ENCODE measurements around the gene PPP2R2C.
A peak's percentile ranks its signal among the peaks of the same experiment; 100 is the strongest.

PPP2R2C gene

DNA sequence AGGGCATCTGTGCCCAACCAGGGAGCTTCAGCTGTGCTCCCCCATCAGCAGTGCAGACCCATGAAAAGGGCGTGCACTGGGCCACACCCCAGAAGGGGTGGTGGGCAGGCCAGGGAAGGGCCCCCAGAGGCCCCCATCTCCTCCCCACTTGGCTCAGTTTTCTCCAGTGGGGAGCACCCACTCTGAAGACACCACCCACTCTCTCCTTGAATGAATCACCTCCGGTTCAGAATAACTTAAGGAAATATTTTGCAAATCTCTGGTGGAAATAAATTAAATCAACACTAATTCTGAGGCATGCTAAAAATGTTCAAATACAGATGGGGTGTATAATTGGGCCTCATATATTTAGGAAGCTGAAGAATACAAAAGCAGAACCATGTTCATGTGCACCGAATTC is 41.3 kb upstream of the PPP2R2C start:
- H3K4me3 ChIP-seq: no peak overlapping the region
- no peak overlapping the region for H3K27ac ChIP-seq
- no peak for DNase-seq (ENCODE audit: low spot score)
- TF ChIP-seq, protein P1, sequence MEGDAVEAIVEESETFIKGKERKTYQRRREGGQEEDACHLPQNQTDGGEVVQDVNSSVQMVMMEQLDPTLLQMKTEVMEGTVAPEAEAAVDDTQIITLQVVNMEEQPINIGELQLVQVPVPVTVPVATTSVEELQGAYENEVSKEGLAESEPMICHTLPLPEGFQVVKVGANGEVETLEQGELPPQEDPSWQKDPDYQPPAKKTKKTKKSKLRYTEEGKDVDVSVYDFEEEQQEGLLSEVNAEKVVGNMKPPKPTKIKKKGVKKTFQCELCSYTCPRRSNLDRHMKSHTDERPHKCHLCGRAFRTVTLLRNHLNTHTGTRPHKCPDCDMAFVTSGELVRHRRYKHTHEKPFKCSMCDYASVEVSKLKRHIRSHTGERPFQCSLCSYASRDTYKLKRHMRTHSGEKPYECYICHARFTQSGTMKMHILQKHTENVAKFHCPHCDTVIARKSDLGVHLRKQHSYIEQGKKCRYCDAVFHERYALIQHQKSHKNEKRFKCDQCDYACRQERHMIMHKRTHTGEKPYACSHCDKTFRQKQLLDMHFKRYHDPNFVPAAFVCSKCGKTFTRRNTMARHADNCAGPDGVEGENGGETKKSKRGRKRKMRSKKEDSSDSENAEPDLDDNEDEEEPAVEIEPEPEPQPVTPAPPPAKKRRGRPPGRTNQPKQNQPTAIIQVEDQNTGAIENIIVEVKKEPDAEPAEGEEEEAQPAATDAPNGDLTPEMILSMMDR (IDR thresholded peaks at IDR 0.05): no peak

DNA sequence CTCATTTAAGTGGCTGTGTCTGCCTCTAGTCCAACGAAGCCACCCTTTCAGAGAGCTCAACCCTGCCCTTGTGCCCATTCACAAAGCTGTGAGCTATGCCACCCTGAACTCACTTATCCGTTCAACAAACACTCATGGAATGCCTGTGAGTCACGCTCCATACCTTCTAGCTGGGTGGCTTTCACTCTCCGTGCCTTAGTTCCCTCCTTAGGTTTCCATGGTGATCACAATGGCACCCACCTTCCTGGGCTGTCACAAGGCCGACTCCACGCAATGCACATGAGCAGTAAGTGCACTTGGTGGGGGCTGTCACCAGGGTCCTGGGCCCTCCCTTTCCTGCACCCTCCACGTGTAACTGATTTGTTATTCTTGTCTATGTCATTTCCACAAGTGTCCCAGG is 37.2 kb upstream of the PPP2R2C start:
- peak; percentile 41 for DNase-seq (ENCODE audit: low spot score)
- no peak overlapping the region for H3K4me3 ChIP-seq
- no peak overlapping the region for H3K27ac ChIP-seq
- TF ChIP-seq, protein P1 (IDR thresholded peaks at IDR 0.05): no peak

DNA sequence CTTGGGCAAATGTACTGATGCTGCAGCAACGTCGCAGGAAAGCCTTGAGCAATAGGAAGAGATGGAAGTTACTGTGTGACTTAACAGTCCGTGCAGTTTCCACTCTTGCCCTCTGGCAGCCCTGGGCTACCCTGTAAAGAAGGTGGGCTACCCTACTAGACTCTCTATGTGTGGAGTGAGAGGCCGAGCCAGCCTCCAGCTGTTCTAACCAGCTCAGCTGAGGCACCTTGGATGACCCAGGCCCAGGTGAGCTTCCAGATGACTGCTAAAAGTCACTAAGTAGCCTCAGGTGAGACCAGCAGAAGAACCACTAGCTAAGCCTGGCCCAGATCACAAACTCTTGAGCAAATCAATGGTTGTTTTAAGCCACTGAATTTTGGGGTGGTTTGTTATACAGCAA is 34.9 kb upstream of the PPP2R2C start:
- Histone ChIP-seq H3K4me3 (no peak overlapping the region), H3K27ac (no peak overlapping the region)
- peak; percentile 45 for DNase-seq (ENCODE audit: low spot score)
- TF ChIP-seq, protein P1 (IDR thresholded peaks at IDR 0.05): no peak

DNA sequence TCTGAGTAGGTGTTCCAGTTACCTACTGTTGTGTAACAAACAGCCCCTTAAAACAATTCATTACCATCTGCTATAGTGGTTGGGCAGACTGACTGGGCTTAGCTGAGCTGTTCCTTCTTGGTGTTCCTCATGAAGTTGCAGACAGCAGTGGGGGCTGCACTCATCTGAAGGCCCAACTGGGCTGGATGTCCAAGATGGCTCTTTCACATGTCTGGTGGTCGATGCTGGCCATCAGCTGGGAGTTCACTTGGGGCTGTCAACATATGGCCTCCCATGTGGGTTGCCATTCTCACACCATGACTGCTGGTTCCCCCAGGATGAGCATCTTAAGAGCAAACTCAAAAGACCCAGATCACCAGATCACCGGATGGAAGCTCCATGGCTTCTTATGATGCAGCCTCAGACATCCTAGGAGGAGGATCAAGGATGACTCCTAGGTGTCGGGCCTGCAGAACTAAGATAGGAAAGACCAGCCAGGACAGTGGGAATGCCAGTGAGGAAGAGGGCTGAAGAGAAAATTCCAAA is 34.3 kb upstream of the PPP2R2C start:
- DNase-seq (ENCODE audit: low spot score): peak; percentile 7
- TF ChIP-seq, protein P1 (IDR thresholded peaks at IDR 0.05): no peak
- no peak overlapping the region for H3K27ac ChIP-seq
- no peak overlapping the region for H3K4me3 ChIP-seq

DNA sequence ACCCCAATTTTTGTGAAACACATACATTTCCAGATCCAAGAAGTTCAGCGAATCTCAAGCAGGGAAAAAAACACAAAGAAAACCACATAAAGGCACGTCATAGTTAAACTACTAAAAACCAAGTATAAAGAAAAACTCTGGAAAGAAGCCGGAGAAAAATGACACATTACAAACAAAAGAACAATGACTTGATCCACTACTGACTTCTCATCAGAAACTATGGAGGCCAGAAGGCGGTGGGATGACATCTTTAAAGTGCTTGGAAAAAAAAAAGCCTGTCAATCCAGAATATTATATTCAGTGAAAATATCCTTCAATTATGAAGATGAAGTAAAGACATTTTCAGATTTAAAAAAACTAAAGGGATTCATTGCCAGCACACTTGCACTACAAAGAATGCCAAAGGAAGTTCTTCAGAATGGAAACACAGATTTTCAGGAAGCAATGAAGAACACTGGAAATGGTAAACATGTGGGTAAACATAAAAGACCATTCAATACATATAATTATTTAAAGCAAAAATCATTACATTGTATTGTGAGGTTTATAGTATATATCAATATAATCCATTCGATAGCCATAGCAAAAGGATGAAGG is 32.6 kb upstream of the PPP2R2C start:
- no peak for DNase-seq (ENCODE audit: low spot score)
- no peak overlapping the region for H3K27ac ChIP-seq
- no peak overlapping the region for H3K4me3 ChIP-seq
- TF ChIP-seq, protein P1 (IDR thresholded peaks at IDR 0.05): no peak

DNA sequence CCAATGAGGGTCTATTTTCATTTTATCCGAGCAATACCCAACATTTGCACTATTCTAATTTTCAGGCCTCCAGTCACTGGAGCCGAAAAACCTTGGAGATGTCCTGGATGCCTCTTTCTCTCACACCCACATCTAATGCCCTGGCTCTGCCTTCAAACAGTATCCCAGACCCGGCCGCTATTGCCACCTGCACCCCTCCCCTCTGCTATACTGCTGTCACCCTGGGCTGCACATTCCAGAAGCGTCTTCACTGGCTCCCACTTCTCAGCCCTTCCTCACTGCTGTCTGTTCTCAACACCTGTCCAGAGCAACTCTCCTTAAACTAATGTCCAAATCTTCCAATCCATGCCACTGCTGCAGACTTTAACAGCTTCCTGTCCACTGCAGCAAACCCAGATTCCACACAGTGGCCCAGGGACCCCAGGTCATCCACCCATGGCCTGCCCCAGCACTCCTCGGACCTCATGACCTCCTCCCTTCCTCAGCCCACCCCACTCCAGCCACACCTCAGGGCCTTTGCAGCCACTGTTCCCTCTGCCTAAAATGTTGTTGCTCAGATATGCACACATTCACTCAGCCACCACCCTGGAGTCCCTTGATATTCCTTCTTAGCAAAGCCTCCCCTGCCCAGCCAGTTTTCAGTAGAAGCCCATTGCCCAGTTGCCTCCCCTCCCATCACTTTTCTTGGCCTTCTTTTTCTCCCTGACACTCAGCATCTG is 30.5 kb upstream of the PPP2R2C start:
- H3K27ac ChIP-seq: no peak overlapping the region
- no peak overlapping the region for H3K4me3 ChIP-seq
- peak; percentile 47 for DNase-seq (ENCODE audit: low spot score)
- TF ChIP-seq, protein P1 (IDR thresholded peaks at IDR 0.05): no peak

DNA sequence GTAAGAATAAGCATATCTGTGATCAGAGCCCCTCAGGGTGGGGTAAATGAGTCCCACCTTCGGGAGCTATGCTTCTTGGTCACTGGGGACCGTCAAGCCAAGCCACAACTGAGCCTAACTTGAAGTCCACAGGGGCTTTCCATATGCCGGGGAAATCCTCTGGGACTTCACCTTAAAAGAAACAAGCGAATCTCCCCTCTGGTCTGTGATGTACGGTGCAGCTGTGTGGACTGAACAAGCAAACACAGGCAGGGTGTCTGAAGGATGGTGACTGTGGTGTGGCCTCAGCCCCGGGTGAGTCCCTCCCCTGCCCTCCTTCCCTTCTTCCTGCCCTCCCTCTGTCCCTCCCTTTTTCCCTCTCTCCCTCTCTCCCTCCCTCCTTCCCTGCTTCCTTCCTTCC is 29.7 kb upstream of the PPP2R2C start:
- Histone ChIP-seq H3K4me3 (no peak overlapping the region), H3K27ac (no peak overlapping the region)
- TF ChIP-seq, protein P1 (IDR thresholded peaks at IDR 0.05): no peak
- no peak for DNase-seq (ENCODE audit: low spot score)
